ENCODE measurements around the gene CD5L. TPM values are rescaled to one million over a fixed set of nuclear protein-coding genes. Genes with fewer than 3 reads are reported as not detected.

Gene CD5L
- total and polyA plus RNA-seq, 10 of the 15 experiments (the other 5 are each of a cell fraction or from before 2014, with no cell fraction given): 0.10 to 0.57 (median 0.24) TPM

DNA sequence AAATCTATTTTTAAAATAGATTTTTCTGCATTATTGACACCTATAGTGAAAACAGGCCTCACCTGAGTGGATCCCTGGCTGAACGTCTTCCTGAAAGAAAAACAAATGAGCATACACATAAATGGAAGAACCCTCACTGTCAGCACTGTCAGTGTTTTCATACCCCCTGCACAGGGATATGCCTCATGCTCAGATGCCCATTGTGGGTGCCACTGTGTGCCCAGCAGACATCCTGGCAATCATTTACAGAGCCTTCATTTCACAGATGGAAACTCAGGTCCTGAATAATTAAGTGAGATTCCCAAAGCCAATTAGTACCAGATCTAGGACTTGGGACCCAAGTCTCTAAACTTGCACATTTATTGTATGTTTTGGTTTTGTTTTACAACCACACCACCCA is 41.6 kb downstream of the CD5L start:
- Histone ChIP-seq H3K4me3 (no peak overlapping the region), H4K20me1 (ENCODE audit: control insufficient read depth, insufficient read depth) (no peaks in the 10 kb centered on the region), H3K9me3 (replicated peaks; ENCODE audit: control insufficient read depth, insufficient read depth, low read length) (no peaks in the 10 kb centered on the region; the same call in 2 of the 3 replicates), H3K4me1 (ENCODE audit: control insufficient read depth, insufficient read depth, low read length) (no peaks in the 10 kb centered on the region; the same call in 1 of the 2 replicates), H3K4me2 (ENCODE audit: control insufficient read depth, insufficient read depth) (no peak overlapping the region), H3K9ac (ENCODE audit: control insufficient read depth, insufficient read depth, low read length) (no peak overlapping the region), H3K36me3 (ENCODE audit: control insufficient read depth in 2 of 2, insufficient read depth in 2 of 2, low read length in 1 of 2) (no peaks in the 10 kb centered on the region), H3K27me3 (replicated peaks in 1 of 2; ENCODE audit: control insufficient read depth in 2 of 2, insufficient read depth in 2 of 2, low read length in 1 of 2) (peaks cover 1 to 3% of the 10 kb centered on the region in 2 experiments; a peak in 2 of 4 replicates), H3K79me2 (ENCODE audit: control insufficient read depth, insufficient read depth, low read length) (no peaks in the 10 kb centered on the region), H3K27ac (ENCODE audit: control insufficient read depth, insufficient read depth) (no peak overlapping the region), H2AFZ (ENCODE audit: control insufficient read depth, low read depth, low read length) (no peak overlapping the region)
- no peak for ATAC-seq
- 0% methylated on average over 1 of the region's 1 CpG for WGBS (ENCODE audit: insufficient coverage, insufficient replicate concordance, low lambda C conversion rate, missing lambda C conversion rate)
- SMC1A ChIA-PET (ENCODE audit: uncharacterized antibody, unreplicated experiment): no interaction called here
- in situ Hi-C loops (cut with MboI) (no loop called here), intact Hi-C loops (cut with micrococcal nuclease; ENCODE audit: unreplicated experiment) (no loop called here)
- no peak for DNase-seq (ENCODE audit: low read depth, low spot score)
- FAIRE-seq: no peak
- CTCF ChIA-PET: no interaction called here
- RAD21 ChIA-PET (ENCODE audit: unreplicated experiment): no interaction called here
- no TSS peak for BruUV-seq (replicated peaks)
- TF ChIP-seq ZNF274 (IDR thresholded peaks at IDR 0.05; ENCODE audit: insufficient read depth, insufficient read length) (no peak), STAT1 (conservative IDR thresholded peaks at IDR 0.05) (no peak), ZBED1 (IDR thresholded peaks at IDR 0.05; ENCODE audit: borderline replicate concordance) (no peak), ZZZ3 (IDR thresholded peaks at IDR 0.05; ENCODE audit: control insufficient read depth, insufficient read length, low read depth) (no peak), TAF1 (IDR thresholded peaks at IDR 0.05; ENCODE audit: borderline replicate concordance, low read depth, low read length) (no peak), IKZF1 (conservative IDR thresholded peaks at IDR 0.05) (no peak)
- TF ChIP-seq, protein P1, sequence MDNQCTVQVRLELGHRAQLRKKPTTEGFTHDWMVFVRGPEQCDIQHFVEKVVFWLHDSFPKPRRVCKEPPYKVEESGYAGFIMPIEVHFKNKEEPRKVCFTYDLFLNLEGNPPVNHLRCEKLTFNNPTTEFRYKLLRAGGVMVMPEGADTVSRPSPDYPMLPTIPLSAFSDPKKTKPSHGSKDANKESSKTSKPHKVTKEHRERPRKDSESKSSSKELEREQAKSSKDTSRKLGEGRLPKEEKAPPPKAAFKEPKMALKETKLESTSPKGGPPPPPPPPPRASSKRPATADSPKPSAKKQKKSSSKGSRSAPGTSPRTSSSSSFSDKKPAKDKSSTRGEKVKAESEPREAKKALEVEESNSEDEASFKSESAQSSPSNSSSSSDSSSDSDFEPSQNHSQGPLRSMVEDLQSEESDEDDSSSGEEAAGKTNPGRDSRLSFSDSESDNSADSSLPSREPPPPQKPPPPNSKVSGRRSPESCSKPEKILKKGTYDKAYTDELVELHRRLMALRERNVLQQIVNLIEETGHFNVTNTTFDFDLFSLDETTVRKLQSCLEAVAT (IDR thresholded peaks at IDR 0.05): no peak
- TF ChIP-seq, protein P2, sequence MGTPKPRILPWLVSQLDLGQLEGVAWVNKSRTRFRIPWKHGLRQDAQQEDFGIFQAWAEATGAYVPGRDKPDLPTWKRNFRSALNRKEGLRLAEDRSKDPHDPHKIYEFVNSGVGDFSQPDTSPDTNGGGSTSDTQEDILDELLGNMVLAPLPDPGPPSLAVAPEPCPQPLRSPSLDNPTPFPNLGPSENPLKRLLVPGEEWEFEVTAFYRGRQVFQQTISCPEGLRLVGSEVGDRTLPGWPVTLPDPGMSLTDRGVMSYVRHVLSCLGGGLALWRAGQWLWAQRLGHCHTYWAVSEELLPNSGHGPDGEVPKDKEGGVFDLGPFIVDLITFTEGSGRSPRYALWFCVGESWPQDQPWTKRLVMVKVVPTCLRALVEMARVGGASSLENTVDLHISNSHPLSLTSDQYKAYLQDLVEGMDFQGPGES (IDR thresholded peaks at IDR 0.05): no peak
- TF ChIP-seq, protein P3, sequence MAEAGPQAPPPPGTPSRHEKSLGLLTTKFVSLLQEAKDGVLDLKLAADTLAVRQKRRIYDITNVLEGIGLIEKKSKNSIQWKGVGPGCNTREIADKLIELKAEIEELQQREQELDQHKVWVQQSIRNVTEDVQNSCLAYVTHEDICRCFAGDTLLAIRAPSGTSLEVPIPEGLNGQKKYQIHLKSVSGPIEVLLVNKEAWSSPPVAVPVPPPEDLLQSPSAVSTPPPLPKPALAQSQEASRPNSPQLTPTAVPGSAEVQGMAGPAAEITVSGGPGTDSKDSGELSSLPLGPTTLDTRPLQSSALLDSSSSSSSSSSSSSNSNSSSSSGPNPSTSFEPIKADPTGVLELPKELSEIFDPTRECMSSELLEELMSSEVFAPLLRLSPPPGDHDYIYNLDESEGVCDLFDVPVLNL (IDR thresholded peaks at IDR 0.05; ENCODE audit: low read depth, low read length): no peak
- TF ChIP-seq, protein P4, sequence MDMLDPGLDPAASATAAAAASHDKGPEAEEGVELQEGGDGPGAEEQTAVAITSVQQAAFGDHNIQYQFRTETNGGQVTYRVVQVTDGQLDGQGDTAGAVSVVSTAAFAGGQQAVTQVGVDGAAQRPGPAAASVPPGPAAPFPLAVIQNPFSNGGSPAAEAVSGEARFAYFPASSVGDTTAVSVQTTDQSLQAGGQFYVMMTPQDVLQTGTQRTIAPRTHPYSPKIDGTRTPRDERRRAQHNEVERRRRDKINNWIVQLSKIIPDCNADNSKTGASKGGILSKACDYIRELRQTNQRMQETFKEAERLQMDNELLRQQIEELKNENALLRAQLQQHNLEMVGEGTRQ (IDR thresholded peaks at IDR 0.05; ENCODE audit: borderline replicate concordance, low read depth, low read length): no peak
- POLR2A ChIA-PET: no interaction called here
